ENCODE results near the gene KCND3. TPM values are rescaled to one million over a fixed set of nuclear protein-coding genes. Genes with fewer than 3 reads are reported as not detected.

KCND3 gene
- total RNA-seq, 1 donor from 2014 or later: 2.1 TPM

DNA sequence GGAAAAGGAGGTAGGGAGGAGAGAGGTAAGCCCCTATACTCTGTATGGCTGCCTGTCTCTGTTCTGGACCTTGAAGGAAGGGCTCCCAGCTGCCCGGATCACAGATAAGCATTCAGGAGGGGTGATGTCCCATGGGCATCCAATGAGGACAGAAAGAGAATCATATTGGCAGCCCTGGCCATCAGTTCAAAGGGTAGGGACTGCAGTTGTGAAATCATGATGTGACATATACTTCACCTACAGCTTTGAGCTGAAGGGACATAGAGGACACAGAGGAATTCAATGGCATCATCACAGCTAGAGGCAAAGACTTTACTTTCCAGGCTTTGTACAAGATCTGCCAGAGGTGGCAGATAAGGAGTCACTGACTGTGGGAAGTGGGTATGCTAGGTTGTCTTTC, 212.2 kb downstream of the KCND3 start:
- H3K27me3 Mint-ChIP-seq (ENCODE audit: unreplicated experiment): no peaks in the 10 kb centered on the region
- no peak overlapping the region for H3K27ac Mint-ChIP-seq (ENCODE audit: unreplicated experiment)

DNA sequence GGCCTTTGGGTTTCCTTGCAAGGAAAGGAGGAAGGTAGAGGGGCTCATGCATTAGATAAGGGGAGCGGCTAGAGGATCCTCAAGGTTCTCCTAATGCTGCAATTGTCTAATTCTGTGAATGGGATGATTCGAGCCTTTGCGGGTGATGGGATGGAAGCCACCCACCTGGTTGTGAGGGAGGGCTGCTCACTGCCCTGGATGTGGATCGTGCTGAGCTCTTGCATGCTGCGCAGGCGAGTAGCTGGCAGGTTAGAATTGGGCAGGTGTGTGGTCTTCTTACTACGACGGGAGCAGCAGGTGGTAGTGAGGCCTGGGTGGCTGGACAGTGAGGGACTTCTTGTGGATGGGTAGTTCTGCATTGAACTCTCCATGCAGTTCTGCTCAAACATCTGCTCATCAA, 212.6 kb downstream of the KCND3 start:
- DNase-seq (ENCODE audit: extremely low spot score, unreplicated experiment): no peak
- Mint-ChIP-seq H3K36me3 (ENCODE audit: unreplicated experiment) (no peaks in the 10 kb centered on the region), H3K27ac (ENCODE audit: unreplicated experiment) (no peak overlapping the region), H3K27me3 (ENCODE audit: unreplicated experiment) (no peaks in the 10 kb centered on the region), H3K4me1 (ENCODE audit: unreplicated experiment) (peaks cover 28% of the 10 kb centered on the region), H3K4me3 (ENCODE audit: unreplicated experiment) (no peak overlapping the region), H3K9me3 (ENCODE audit: unreplicated experiment) (no peaks in the 10 kb centered on the region)
- TF ChIP-seq CTCF (IDR thresholded peaks at IDR 0.05): no peak

More for the DNA sequence above, 212.2 kb downstream of the KCND3 start:
- Mint-ChIP-seq H3K36me3 (ENCODE audit: unreplicated experiment) (no peaks in the 10 kb centered on the region), H3K9me3 (ENCODE audit: unreplicated experiment) (no peaks in the 10 kb centered on the region), H3K4me3 (ENCODE audit: unreplicated experiment) (no peak overlapping the region), H3K4me1 (ENCODE audit: unreplicated experiment) (peaks cover 28% of the 10 kb centered on the region)
- no peak for DNase-seq (ENCODE audit: extremely low spot score, unreplicated experiment)
- no peak for TF ChIP-seq CTCF (IDR thresholded peaks at IDR 0.05)

DNA sequence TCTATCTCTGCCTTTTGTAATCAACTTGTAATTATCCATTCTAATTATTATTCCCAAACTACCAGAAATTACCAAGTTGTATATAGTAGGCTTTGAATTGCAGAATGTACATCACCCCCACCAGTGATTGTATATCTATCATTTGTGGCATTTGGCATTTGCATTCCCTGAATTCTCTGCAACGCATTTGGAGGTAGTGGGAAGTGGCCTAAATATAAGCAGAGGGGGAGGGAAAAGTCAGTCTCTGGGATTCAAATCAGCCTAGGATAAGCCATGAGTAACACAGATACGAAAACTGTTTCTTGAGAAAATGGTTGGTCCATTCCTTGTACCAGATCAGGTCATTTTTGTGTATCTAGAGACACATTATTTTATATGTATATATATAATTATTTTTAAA, 213.1 kb downstream of the KCND3 start:
- DNase-seq (ENCODE audit: extremely low spot score, unreplicated experiment): no peak
- peak overlapping the region; percentile 0 for H3K27ac Mint-ChIP-seq (ENCODE audit: unreplicated experiment)

GRCh38 chr1:111775966-111776365, 213.5 kb downstream of the KCND3 start:
- Mint-ChIP-seq H3K9me3 (ENCODE audit: unreplicated experiment) (no peaks in the 10 kb centered on the region), H3K4me3 (ENCODE audit: unreplicated experiment) (no peak overlapping the region), H3K36me3 (ENCODE audit: unreplicated experiment) (no peaks in the 10 kb centered on the region), H3K4me1 (ENCODE audit: unreplicated experiment) (peaks cover 28% of the 10 kb centered on the region), H3K27ac (ENCODE audit: unreplicated experiment) (peak overlapping the region; percentile 0), H3K27me3 (ENCODE audit: unreplicated experiment) (no peaks in the 10 kb centered on the region)
- no peak for TF ChIP-seq CTCF (IDR thresholded peaks at IDR 0.05)
- no peak for DNase-seq (ENCODE audit: extremely low spot score, unreplicated experiment)

More for the DNA sequence above, 213.1 kb downstream of the KCND3 start:
- Mint-ChIP-seq H3K4me3 (ENCODE audit: unreplicated experiment) (no peak overlapping the region), H3K36me3 (ENCODE audit: unreplicated experiment) (no peaks in the 10 kb centered on the region), H3K9me3 (ENCODE audit: unreplicated experiment) (no peaks in the 10 kb centered on the region), H3K27me3 (ENCODE audit: unreplicated experiment) (no peaks in the 10 kb centered on the region), H3K4me1 (ENCODE audit: unreplicated experiment) (peaks cover 28% of the 10 kb centered on the region)
- TF ChIP-seq CTCF (IDR thresholded peaks at IDR 0.05): no peak

- no peak overlapping the region for H3K27ac Mint-ChIP-seq (ENCODE audit: unreplicated experiment)
Observed at GRCh38 chr1:111770916-111771315, 218.6 kb downstream of the KCND3 start.

More at GRCh38 chr1:111770916-111771315, 218.6 kb downstream of the KCND3 start:
- Mint-ChIP-seq H3K9me3 (ENCODE audit: unreplicated experiment) (no peaks in the 10 kb centered on the region), H3K36me3 (ENCODE audit: unreplicated experiment) (peaks cover 13% of the 10 kb centered on the region), H3K27me3 (ENCODE audit: unreplicated experiment) (no peaks in the 10 kb centered on the region), H3K4me3 (ENCODE audit: unreplicated experiment) (no peak overlapping the region), H3K4me1 (ENCODE audit: unreplicated experiment) (peaks cover 6% of the 10 kb centered on the region)
- no peak for TF ChIP-seq CTCF (IDR thresholded peaks at IDR 0.05)
- DNase-seq (ENCODE audit: extremely low spot score, unreplicated experiment): no peak
